Epithelial cell of alveolus of lung (primary cell): ENCODE data around the gene GIMAP2. TPM values are rescaled to one million over a fixed set of nuclear protein-coding genes. Genes with fewer than 3 reads are reported as not detected.

ENCODE experiments used
- total RNA-seq: library from RNA; depleted of rRNA; stranded (reverse); fragments of >200 nt; gene quantifications from 2 replicates; pipeline ENCODE4 v1.2.1, GENCODE V29; 2015

Gene GIMAP2
- total RNA-seq = 1.0 and 2.1 TPM in 2 replicates

DNA sequence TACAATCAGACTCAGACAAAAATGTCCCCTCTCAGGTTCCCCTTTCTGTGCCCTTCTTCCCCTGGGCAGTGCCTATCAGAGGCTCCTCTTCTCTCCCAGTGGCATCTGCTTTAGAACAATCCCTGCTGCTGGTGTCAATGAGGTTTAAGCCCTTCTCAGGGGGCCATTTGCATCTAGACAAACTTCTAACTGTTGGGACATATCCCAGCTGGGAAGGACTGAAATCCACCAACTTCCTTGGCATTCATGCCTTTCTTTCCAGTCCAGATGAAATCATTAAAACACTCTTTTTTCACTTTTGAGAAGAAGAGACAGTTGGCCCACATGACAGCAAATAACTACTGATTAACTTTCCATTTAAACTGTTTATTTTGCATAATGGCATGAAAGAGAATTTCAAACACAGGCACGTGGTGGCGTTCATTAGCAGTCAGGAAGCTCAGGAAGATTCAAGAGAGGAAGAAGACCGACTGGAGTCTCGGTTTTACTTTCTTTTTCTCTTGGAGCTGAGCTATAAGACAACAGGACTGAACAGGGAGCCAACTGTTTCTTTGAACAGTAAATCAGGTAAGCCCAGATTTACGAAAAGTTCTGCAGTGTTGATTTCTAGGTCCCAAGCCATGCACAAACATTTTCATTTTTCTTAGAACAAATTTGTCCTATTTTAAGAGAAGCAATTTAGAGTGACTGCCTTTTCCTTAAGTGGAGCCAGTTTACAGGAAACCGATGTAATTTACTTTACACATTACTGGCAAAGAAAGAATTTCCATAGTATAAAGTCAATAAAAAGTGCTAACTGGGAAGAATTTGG lies at the start of gene GIMAP2:
GIMAP2 (plus strand) TSS at position 488 of the 811 bp plus-strand sequence. CDS start 1,354 bp downstream, outside the sequence.

DNA sequence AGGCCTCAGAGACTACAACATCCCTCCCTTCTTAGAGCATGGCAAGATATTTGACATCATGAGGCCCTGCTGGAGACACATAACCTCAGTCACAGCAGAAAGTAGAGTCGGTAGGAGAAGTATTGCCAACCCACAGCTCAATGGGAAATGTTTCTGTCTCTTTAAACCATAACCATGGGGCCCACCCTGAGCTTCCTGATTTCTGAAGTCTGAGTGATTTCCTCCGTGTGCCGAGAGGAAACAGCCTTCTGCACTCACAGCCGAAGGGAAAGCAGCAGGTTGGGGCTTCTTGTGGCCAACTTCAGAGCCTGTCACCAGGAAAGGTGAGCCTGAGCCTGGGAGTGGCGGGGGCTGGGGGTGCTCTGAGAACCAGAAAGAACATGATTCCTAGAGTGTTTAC lies 30.9 kb downstream of the GIMAP2 start, which contains the start of gene GIMAP1:
GIMAP1 (plus strand) TSS at position 246 of the 400 bp plus-strand sequence. CDS start 2,435 bp downstream, outside the sequence.

DNA sequence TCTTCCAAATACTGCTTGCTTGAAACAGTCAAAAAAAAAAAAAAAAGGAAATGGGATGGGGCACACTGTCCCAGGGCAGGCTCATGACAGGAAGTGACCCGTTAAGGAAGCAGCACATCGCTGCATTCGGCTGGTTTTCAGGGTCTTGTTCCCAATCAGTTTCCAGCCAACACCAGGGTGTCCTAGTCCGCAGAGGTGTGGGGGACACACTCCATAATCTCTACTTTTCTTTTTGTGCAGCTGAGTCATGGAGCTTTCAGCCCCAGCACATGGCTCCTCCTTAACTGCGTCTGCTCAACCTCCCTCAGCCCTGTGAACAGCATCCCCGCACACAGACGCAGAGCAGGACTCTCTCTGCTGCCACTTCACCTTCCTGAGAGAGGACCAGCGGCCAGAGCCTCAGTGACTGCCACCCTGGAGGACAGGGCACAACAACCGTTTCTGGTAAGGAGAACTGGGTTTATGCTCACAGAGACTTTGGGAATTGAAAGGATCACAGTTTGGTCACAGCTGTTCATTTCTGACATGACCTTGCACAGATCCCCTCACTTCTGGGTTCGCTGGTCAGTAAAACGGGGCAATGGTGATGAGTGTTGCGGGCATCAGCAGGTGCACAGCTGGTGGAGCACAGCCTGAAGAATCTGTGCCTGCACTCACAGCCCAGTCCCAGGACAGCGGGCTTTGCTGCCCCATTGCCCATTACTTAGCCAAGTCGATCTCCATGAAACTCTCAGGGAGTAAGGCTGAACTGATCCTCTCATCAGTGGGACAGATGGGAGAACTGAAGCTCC lies 52.0 kb downstream of the GIMAP2 start, which contains the start of gene GIMAP5:
GIMAP5 (plus strand) TSS at position 154 of the 791 bp plus-strand sequence. CDS start 3,467 bp downstream, outside the sequence.

Other genes with a start within 250 kb of the GIMAP2 start
- under 0.01 and 0.39 TPM in 2 replicates for gene GIMAP8, start 235.1 kb upstream of the GIMAP2 start, total RNA-seq
- gene GIMAP7, start 170.8 kb upstream of the GIMAP2 start, total RNA-seq = 0.13 TPM in 1 of 2 replicates, not detected in the other
- 1.4 TPM in 1 of 2 replicates, not detected in the other for gene GIMAP4, start 118.3 kb upstream of the GIMAP2 start, total RNA-seq
- gene GIMAP6, start 53.3 kb upstream of the GIMAP2 start, total RNA-seq = 0.39 and 1.0 TPM in 2 replicates
- gene GIMAP1, start 30.9 kb downstream of the GIMAP2 start, total RNA-seq = under 0.01 TPM in 1 of 2 replicates, not detected in the other
- 0.13 TPM in 1 of 2 replicates, not detected in the other for gene GIMAP5, start 51.7 kb downstream of the GIMAP2 start, total RNA-seq
- gene TMEM176B, start 114.7 kb downstream of the GIMAP2 start, total RNA-seq = 14.3 TPM in 1 of 2 replicates, not detected in the other
- 19.9 TPM in 1 of 2 replicates, not detected in the other for gene TMEM176A, start 115.1 kb downstream of the GIMAP2 start, total RNA-seq
- gene AOC1, start 166.8 kb downstream of the GIMAP2 start, total RNA-seq = not detected in 2 replicates